Measurements from ENCODE around the gene RAB32.
"Not testable (repeated sequence)": the region's sequence is repeated elsewhere in the genome, so short reads cannot be mapped to it uniquely, and the experiment has no call there.

RAB32 gene

DNA sequence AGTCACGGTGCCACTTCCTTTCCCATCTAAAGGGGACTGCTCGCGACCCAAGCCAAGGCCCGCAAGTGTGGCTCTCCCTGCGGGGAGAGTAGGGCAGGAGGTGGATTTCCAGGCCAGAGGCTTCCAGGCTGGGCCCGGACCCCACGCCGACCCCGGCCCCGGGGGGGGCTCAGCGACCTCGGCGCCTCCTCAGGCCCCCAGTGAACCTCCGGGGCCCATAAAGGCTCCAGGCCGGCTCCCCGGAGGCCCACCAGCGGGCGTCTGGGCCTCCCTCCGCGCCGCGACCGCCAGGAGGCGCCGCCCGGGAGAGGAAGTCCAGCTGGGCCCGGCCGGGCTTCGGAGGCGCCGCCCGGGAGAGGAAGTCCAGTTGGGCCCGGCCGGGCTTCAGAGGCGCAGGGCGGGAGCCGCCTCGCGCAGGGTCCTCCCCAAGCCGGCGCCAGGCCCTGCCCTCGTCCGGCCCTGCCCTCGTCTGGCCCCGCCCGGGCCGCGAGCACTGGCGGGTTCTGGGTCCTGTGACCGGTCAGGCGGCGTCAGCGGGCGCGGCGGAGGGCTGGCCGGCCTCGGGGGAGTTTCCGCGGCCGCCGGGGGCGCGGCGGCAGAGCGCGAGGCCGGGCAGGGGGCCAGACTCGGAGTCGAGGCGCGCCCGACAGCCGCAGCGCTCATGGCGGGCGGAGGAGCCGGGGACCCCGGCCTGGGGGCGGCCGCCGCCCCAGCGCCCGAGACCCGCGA lies at the start of gene RAB32:
Gene RAB32 (plus strand): TSS at position 623 of the 729 bp plus-strand sequence. CDS start 39 bp downstream, at position 662.
- DNase-seq = peak; percentile 36

- no peak for DNase-seq
These were observed 45.3 kb upstream of the RAB32 start for GRCh38 chr6:146498309-146498708.

DNA sequence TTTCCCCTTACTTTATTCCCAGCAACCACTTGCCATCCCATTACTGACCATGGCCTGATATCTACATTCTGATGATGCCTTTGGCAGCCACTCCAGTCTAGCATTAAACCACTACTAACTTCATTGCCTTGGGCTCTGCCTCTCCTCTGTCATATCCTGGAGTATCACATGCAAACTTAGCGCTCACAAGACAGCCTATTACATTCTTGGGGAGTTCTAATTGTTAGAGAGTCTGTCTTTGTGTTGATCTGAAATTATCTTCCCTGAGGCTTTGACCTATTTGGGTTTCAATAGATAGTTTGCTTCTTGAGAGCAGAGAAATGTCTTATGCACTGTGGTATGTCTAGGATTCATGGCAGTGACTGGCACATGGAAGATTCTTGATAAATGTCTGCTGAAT lies 40.5 kb upstream of the RAB32 start:
- no peak for DNase-seq

GRCh38 chr6:146515212-146515611 lies 28.4 kb upstream of the RAB32 start:
- DNase-seq = no peak

GRCh38 chr6:146526192-146526591 lies 17.4 kb upstream of the RAB32 start:
- no peak for DNase-seq

DNA sequence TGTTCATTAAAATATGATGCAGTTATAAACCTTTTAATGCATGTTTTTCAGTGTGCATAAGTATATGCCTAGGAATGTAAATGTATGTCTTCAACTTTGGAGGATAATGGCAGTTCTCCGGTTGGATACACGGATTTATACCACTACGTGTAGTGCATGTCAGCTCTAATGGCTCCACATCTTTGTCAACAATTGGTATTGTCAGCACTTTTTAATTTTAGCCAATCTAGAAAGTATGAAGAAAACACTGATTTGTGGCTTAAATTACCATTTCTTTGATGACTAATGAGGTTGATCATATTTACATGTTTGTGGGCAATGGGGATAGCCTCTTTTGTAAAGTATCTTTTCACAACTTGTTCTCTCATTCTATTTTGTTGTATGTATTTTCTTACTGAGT lies 10.9 kb upstream of the RAB32 start:
- no peak for DNase-seq

GRCh38 chr6:146542881-146543210 lies 787 bp upstream of the RAB32 start:
- DNase-seq = no peak

DNA sequence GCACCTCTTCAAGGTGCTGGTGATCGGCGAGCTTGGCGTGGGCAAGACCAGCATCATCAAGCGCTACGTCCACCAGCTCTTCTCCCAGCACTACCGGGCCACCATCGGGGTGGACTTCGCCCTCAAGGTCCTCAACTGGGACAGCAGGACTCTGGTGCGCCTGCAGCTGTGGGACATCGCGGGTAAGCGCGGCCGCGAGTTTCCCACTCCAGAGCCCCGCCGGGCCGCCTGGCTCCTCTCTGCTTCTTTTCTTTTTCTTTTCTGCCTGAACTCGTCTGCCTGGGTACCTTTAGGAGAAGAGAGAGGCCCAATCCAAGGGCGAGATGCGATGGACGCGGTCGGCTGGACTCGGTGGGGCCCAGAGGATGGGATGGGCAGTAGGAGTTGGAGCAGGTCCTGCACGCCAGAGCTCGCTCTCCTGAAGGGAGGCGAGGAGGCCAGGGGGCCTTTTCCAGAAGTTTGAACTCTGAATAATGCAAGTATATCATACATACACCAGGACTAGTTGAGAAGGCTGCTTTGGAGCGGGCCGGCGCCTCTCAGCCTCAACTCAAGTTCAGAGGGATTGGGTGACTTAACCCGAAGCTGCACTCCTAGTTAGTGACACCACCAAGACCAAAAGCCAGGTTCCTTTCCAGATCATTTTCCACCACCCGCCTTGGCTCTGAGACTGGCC lies 445 bp downstream of the RAB32 start:
- DNase-seq = peak; percentile 5

DNA sequence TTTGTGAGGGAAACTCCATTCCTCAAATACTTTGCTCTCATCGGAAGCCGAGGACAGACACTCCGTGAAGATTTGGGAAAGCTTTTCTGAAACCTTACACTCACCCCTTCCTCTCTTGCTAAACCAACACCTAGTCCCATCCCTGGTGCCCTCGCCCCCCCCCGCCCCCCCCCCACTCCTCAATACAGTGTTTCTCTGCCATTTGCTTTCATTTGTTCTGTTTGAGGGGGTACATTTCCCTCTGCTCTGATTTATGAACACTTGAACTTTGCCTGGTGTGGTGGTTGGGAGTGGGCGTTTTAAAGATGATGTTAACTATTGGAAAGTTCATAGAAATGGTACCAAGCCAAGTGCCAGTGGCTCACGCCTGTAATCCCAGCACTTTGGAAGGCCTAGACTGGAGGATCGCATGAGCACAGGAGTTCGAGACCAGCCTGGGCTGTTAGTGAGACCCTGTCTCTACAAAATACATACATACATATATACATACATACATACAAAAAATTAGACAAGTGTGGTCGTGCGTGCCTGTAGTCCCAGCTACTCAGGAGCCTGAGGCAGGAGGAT lies 1.1 kb downstream of the RAB32 start:
- no peak for DNase-seq

DNA sequence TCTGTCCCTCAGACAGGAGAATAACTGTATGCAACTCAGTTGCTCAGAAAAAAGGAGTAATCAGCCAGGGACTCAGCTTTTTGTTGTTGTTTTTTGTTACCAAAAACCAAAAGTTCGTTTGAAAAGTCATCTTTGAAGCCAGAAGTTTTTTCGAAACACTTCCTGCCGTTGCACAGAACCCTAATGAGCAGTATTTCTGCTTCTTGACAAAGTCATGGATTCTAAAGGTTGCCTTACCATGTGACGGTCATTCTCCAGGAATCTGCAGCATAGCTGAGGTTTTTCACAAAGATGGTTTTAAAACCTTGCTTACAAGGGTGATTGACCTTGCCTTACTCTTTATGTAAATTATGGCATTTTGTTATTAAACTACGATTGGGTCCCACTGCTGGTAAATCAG lies 1.9 kb downstream of the RAB32 start:
- DNase-seq = no peak

GRCh38 chr6:146546443-146547043 lies 2.9 kb downstream of the RAB32 start:
- no peak for DNase-seq

DNA sequence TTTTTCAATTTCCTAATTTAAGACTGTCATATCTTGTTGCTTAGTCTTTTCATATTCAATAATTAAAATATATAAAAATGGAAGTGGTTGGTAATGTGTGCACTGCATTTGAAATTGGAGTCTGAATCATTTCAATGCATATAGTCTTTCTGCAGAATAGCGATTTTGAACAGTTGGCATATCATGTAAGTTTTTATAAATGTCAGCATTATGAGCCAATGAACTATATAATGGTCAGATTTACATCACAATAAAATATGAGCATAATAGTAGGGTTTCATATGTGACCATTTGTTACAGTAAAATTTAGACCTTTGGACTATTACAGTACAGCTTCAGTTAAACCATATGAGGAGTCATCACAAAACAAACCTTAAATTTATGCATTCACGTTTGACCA lies 4.3 kb downstream of the RAB32 start:
- DNase-seq = no peak

GRCh38 chr6:146548898-146549374 lies 5.3 kb downstream of the RAB32 start:
- DNase-seq = no peak

DNA sequence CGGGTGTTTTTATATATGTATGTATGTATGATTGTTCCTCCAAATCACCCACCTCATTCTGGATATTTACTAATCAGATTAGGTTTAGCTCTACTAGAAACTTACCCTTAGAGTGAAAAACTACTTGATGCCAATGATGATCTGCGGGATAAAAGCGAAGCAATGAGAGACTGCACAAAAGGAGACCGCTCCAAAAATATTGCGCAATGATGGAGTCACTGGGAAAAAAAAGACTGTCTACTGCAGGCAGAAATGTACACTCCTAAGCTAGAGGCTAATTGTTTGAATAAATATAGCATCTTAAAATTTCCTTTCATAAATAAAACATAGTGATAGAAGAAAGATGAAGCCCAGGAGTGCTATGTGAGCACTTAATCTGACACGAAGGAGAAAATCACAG lies 7.3 kb downstream of the RAB32 start:
- DNase-seq = no peak

DNA sequence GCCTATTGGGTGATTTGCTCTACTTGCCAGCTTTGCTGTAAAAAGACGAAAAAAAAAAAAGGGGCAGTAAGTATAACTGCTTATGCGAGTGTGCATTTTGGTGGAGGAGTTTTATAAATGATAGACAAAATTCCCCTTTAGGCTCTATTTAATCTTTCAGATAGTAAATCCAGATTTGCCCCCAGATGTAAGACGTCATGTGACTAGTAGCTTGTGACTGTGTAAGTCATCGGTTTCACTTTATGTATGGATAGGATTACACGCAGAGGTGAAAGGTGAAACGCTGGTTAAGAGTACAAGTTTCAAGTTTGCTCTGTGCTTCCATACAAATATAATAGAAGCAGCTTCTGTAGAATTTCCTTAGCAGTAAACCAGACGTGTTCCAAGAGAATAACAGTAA lies 7.9 kb downstream of the RAB32 start:
- no peak for DNase-seq

GRCh38 chr6:146553377-146554135 lies 9.9 kb downstream of the RAB32 start:
- no peak for DNase-seq

DNA sequence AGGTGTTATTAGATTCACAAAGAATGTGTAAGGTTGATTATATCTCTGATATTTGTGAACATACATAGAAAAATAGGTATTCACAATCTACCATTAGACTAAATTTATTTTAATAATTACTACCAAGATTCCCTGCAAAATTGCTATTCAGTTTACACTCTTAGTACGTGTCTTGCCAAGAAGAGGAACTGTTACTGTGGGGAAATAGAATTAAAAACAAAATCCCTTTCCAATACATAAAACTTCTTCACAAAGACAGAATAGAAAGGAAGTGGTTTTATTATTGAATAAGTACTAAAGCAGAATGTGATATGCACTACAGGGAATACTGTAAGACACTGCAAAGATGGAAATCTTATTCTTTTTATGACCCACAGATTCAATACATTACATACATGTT lies 17.0 kb downstream of the RAB32 start:
- no peak for DNase-seq

DNA sequence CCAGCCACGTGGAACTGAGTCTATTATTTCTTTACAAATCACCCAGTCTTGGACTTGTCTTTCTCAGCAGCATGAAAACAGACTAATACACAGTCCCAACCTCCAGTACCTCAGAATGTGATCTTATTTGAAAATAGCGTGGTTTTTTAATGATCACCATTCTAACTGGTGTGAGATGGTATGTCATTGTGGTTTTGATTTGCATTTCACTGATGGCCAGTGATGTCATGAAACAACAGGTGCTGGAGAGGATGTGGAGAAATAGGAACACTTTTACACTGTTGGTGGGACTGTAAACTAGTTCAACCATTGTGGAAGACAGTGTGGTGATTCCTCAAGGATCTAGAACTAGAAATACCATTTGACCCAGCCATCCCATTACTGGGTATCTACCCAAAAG lies 23.0 kb downstream of the RAB32 start:
- not testable (repeated sequence) for DNase-seq

DNA sequence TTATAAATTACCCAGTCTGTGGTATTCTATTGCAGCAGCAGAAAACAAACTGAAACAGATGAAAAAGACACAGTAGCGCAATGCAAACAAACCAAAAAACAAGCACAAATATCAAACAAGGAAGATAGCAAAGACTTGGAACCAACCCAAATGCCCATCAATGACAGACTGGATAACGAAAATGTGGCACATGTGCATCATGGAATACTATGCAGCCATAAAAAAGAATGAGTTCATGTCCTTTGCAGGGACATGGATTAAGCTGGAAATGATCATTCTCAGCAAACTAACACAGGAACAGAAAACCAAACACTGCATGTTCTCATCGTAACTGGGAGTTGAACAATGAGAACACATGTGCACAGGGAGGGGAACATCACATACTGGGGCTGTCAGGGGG lies 25.0 kb downstream of the RAB32 start:
- not testable (repeated sequence) for DNase-seq

GRCh38 chr6:146574211-146574610 lies 30.6 kb downstream of the RAB32 start:
- no peak for DNase-seq

DNA sequence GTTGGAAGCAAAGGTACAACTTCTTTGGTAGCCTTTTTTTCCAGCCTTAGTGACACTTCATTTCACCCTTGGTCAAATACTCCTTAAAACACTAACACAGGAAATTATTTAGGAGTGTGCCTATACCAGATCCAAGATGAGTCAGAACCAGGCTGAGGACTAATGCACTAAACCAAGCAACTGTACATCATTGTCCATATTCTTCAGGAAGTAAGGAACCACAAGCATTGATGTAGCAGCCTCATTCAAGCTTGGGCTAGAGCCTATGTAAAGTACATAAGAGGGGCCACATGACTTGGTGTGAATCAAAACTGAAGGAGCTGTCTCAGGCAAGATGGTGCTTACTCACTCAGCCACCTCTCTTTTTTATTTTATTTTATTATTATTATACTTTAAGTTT lies 34.4 kb downstream of the RAB32 start:
- no peak for DNase-seq

DNA sequence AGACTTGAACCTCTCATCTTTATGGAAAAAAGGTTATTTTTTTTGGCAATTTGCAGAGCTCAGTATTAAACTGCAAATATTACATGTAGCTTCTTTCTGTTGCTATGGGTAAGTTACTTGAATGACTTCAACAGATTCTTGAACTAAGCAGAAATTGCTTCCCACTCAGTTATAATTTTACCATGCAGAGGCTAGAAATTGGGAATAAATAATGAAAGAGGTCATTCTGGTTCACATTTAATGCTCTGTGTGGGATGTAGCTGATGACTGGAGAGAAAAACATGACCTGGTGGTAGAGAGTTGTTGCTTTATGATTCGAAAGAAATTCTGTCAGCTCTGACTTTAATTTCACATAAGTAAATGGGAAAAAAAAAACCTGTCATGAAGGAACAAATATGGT lies 38.3 kb downstream of the RAB32 start:
- DNase-seq = no peak

- no peak for DNase-seq
These were observed 39.2 kb downstream of the RAB32 start for GRCh38 chr6:146582857-146583256.
